Measurements from ENCODE around the gene BLOC1S6.

The BLOC1S6 gene

GRCh38 chr15:45546789-45547188 is 40.4 kb upstream of the BLOC1S6 start:
- no peaks in the 10 kb centered on the region for H3K36me3 Mint-ChIP-seq (ENCODE audit: low read depth)
- H3K27ac Mint-ChIP-seq: no peak overlapping the region
- no peak for DNase-seq
- peaks cover 2% of the 10 kb centered on the region for H3K27me3 Mint-ChIP-seq (ENCODE audit: low read depth, poor library complexity)
- no peaks in the 10 kb centered on the region for H3K9me3 Mint-ChIP-seq
- TF ChIP-seq CTCF (IDR thresholded peaks at IDR 0.05): no peak
- H3K4me3 Mint-ChIP-seq: no peak overlapping the region
- peaks cover 20% of the 10 kb centered on the region for H3K4me1 Mint-ChIP-seq

- Mint-ChIP-seq H3K36me3 (ENCODE audit: low read depth) (no peaks in the 10 kb centered on the region), H3K9me3 (no peaks in the 10 kb centered on the region), H3K4me1 (peaks cover 20% of the 10 kb centered on the region), H3K27ac (no peak overlapping the region), H3K27me3 (ENCODE audit: low read depth, poor library complexity) (peaks cover 5% of the 10 kb centered on the region), H3K4me3 (no peak overlapping the region)
- DNase-seq: no peak
- no peak for TF ChIP-seq CTCF (IDR thresholded peaks at IDR 0.05)
Observed at GRCh38 chr15:45548753-45549520, 38.2 kb upstream of the BLOC1S6 start.

- no peak for TF ChIP-seq CTCF (IDR thresholded peaks at IDR 0.05)
- H3K4me3 Mint-ChIP-seq: no peak overlapping the region
- H3K27me3 Mint-ChIP-seq (ENCODE audit: low read depth, poor library complexity): peaks cover 5% of the 10 kb centered on the region
- no peak overlapping the region for H3K27ac Mint-ChIP-seq
- no peaks in the 10 kb centered on the region for H3K9me3 Mint-ChIP-seq
- H3K36me3 Mint-ChIP-seq (ENCODE audit: low read depth): no peaks in the 10 kb centered on the region
- DNase-seq: no peak
- H3K4me1 Mint-ChIP-seq: peaks cover 20% of the 10 kb centered on the region
Observed at GRCh38 chr15:45549541-45550220, 37.5 kb upstream of the BLOC1S6 start.

- Mint-ChIP-seq H3K27me3 (ENCODE audit: low read depth, poor library complexity) (peaks cover 10% of the 10 kb centered on the region), H3K4me1 (peaks cover 19% of the 10 kb centered on the region), H3K36me3 (ENCODE audit: low read depth) (no peaks in the 10 kb centered on the region), H3K4me3 (no peak overlapping the region), H3K27ac (no peak overlapping the region), H3K9me3 (no peaks in the 10 kb centered on the region)
- no peak for DNase-seq
- no peak for TF ChIP-seq CTCF (IDR thresholded peaks at IDR 0.05)
Observed at GRCh38 chr15:45550436-45550835, 36.7 kb upstream of the BLOC1S6 start.

GRCh38 chr15:45551676-45552075 is 35.5 kb upstream of the BLOC1S6 start:
- H3K4me3 Mint-ChIP-seq: no peak overlapping the region
- H3K36me3 Mint-ChIP-seq (ENCODE audit: low read depth): no peaks in the 10 kb centered on the region
- no peak for DNase-seq
- peaks cover 7% of the 10 kb centered on the region for H3K4me1 Mint-ChIP-seq
- no peak for TF ChIP-seq CTCF (IDR thresholded peaks at IDR 0.05)
- no peak overlapping the region for H3K27ac Mint-ChIP-seq
- H3K27me3 Mint-ChIP-seq (ENCODE audit: low read depth, poor library complexity): peaks cover 22% of the 10 kb centered on the region
- H3K9me3 Mint-ChIP-seq: no peaks in the 10 kb centered on the region

Measured in nephron progenitor cell (in vitro differentiated cells).